ENCODE data around the gene RNASE13.
"Not testable (repeated sequence)": the region's sequence is repeated elsewhere in the genome, so short reads cannot be mapped to it uniquely, and the experiment has no call there.

The RNASE13 gene

GRCh38 chr14:20989787-20990600 is 44.6 kb downstream of the RNASE13 start, which contains the start of gene METTL17:
Gene METTL17 (plus strand): TSS chr14:20989980. CDS start chr14:20990003, 23 bp downstream.
- peak; percentile 56 to 67 for DNase-seq (ENCODE audit: low read depth in 2 of 2, low spot score in 1 of 2)

GRCh38 chr14:20989471-20989786 is 45.2 kb downstream of the RNASE13 start:
- DNase-seq (ENCODE audit: low read depth in 2 of 2, low spot score in 1 of 2), result no peak

GRCh38 chr14:20988717-20989470 is 45.7 kb downstream of the RNASE13 start:
- DNase-seq (ENCODE audit: low read depth in 2 of 2, low spot score in 1 of 2), result no peak

GRCh38 chr14:20986811-20987210 is 47.8 kb downstream of the RNASE13 start:
- DNase-seq (ENCODE audit: low read depth in 2 of 2, low spot score in 1 of 2), result no peak

- not testable (repeated sequence) for DNase-seq (ENCODE audit: low read depth in 2 of 2, low spot score in 1 of 2)
Measured at GRCh38 chr14:20985650-20986049, 49.0 kb downstream of the RNASE13 start.

Measured in stimulated activated CD8-positive, alpha-beta memory T cell treated with anti-CD3 and anti-CD28 coated beads, Interleukin-4, amount 100 ng/mL, for 4 hours (primary cell).